DND-41 (cell line): ENCODE measurements around the gene CCN5.
"Not testable (repeated sequence)": the region's sequence is repeated elsewhere in the genome, so short reads cannot be mapped to it uniquely, and the experiment has no call there.

ENCODE experiments used
- CTCF ChIP-seq: IDR thresholded peaks from 2 replicates; pipeline ENCODE4 v1.5.1; 2012; ENCODE audit warnings: borderline replicate concordance, low read length, moderate library complexity, mild to moderate bottlenecking; ENCODE audit not compliant: poor library complexity, severe bottlenecking; ENCODE audit errors: extremely low read depth
- EZH2 ChIP-seq: IDR thresholded peaks from 3 replicates; pipeline ENCODE4 v1.6.1; 2012; ENCODE audit warnings: borderline replicate concordance, low read depth, mild to moderate bottlenecking, moderate library complexity, low read length, inconsistent platforms; ENCODE audit not compliant: severe bottlenecking

GRCh38 chr20:44672318-44672902 lies 42.8 kb upstream of the CCN5 start:
- not testable (repeated sequence) for TF ChIP-seq CTCF, EZH2
